ENCODE results near the gene SOX6.

Gene SOX6

GRCh38 chr11:16321148-16321547 is 35.2 kb downstream of the SOX6 start:
- FAIRE-seq, result no peak
- DNase-seq (ENCODE audit: low spot score), result no peak

GRCh38 chr11:16318320-16318719 is 38.0 kb downstream of the SOX6 start:
- no peak for DNase-seq (ENCODE audit: low spot score)

GRCh38 chr11:16317712-16318111 is 38.6 kb downstream of the SOX6 start:
- FAIRE-seq, result no peak
- DNase-seq (ENCODE audit: low spot score), result no peak

More at GRCh38 chr11:16318320-16318719, 38.0 kb downstream of the SOX6 start:
- no peak for FAIRE-seq

- no peak for DNase-seq (ENCODE audit: low spot score)
- no peak for FAIRE-seq
Measured at GRCh38 chr11:16313846-16314245, 42.5 kb downstream of the SOX6 start.

GRCh38 chr11:16312233-16312765 is 44.0 kb downstream of the SOX6 start:
- DNase-seq (ENCODE audit: low spot score) (no peak), FAIRE-seq (no peak)

- DNase-seq (ENCODE audit: low spot score) (no peak), FAIRE-seq (no peak)
Measured at GRCh38 chr11:16311831-16312230, 44.5 kb downstream of the SOX6 start.

GRCh38 chr11:16310943-16311342 is 45.4 kb downstream of the SOX6 start:
- FAIRE-seq (no peak), DNase-seq (ENCODE audit: low spot score) (no peak)

- DNase-seq (ENCODE audit: low spot score) (no peak), FAIRE-seq (no peak)
Measured at GRCh38 chr11:16309226-16309625, 47.1 kb downstream of the SOX6 start.

- FAIRE-seq (no peak), DNase-seq (ENCODE audit: low spot score) (no peak)
Measured at GRCh38 chr11:16301462-16301861, 54.9 kb downstream of the SOX6 start.

- no peak for DNase-seq (ENCODE audit: low spot score)
Measured at GRCh38 chr11:16299884-16300782, 56.2 kb downstream of the SOX6 start.

GRCh38 chr11:16299390-16299789 is 57.0 kb downstream of the SOX6 start:
- FAIRE-seq, result no peak
- no peak for DNase-seq (ENCODE audit: low spot score)

More at GRCh38 chr11:16299884-16300782, 56.2 kb downstream of the SOX6 start:
- no peak for FAIRE-seq

- DNase-seq (ENCODE audit: low spot score) (no peak), FAIRE-seq (no peak)
Measured at GRCh38 chr11:16297332-16297731, 59.0 kb downstream of the SOX6 start.

GRCh38 chr11:16296273-16296672 is 60.1 kb downstream of the SOX6 start:
- DNase-seq (ENCODE audit: low spot score) (no peak), FAIRE-seq (no peak)

GRCh38 chr11:16295592-16295991 is 60.8 kb downstream of the SOX6 start:
- FAIRE-seq (no peak), DNase-seq (ENCODE audit: low spot score) (no peak)

- FAIRE-seq (no peak), DNase-seq (ENCODE audit: low spot score) (no peak)
Measured at GRCh38 chr11:16293204-16293681, 63.1 kb downstream of the SOX6 start.

- FAIRE-seq, result no peak
Measured at GRCh38 chr11:16292167-16292859, 64.0 kb downstream of the SOX6 start.

GRCh38 chr11:16291729-16292128 is 64.6 kb downstream of the SOX6 start:
- FAIRE-seq, result no peak
- no peak for DNase-seq (ENCODE audit: low spot score)

More at GRCh38 chr11:16292167-16292859, 64.0 kb downstream of the SOX6 start:
- no peak for DNase-seq (ENCODE audit: low spot score)

- FAIRE-seq, result no peak
- no peak for DNase-seq (ENCODE audit: low spot score)
Measured at GRCh38 chr11:16289541-16289940, 66.8 kb downstream of the SOX6 start.

GRCh38 chr11:16287630-16288280 is 68.6 kb downstream of the SOX6 start:
- FAIRE-seq, result no peak

GRCh38 chr11:16286095-16286494 is 70.3 kb downstream of the SOX6 start:
- DNase-seq (ENCODE audit: low spot score) (no peak), FAIRE-seq (no peak)

More at GRCh38 chr11:16287630-16288280, 68.6 kb downstream of the SOX6 start:
- no peak for DNase-seq (ENCODE audit: low spot score)

- FAIRE-seq (no peak), DNase-seq (ENCODE audit: low spot score) (peak; percentile 1)
Measured at GRCh38 chr11:16280256-16280682, 76.1 kb downstream of the SOX6 start.

Data from urothelium cell line (cell line).